Measurements from ENCODE around the gene GLRX2. TPM values are rescaled to one million over a fixed set of nuclear protein-coding genes. Genes with fewer than 3 reads are reported as not detected.

GLRX2 gene
- total and polyA plus RNA-seq, 2 of the 8 experiments (the other 6 are each of a cell fraction or from before 2014, with no cell fraction given), result 4.8 to 13.5 TPM

GRCh38 chr1:193113258-193113991, 8.2 kb upstream of the GLRX2 start:
- Histone ChIP-seq H2AK5ac (ENCODE audit: low read depth, low read length) (no peak overlapping the region), H3K4me3 (ENCODE audit: extremely low read depth in 1 of 4, insufficient read depth in 2 of 4, low read depth in 3 of 4, low read length in 4 of 4) (peak overlapping the region in 1 of 4 experiments; percentile 16; a peak in 1 of 8 replicates), H3K23ac (ENCODE audit: insufficient read length) (no peak overlapping the region), H3K27ac (ENCODE audit: low read depth, low read length) (no peak overlapping the region), H3K79me1 (ENCODE audit: low read depth, low read length) (no peaks in the 10 kb centered on the region), H3K4me1 (replicated peaks in 1 of 4; ENCODE audit: control insufficient read depth in 3 of 4, insufficient read depth in 4 of 4, low read length in 3 of 4) (peaks cover 0 to 17% (median 4%) of the 10 kb centered on the region in 4 experiments; a peak in 5 of 7 replicates), H3K18ac (ENCODE audit: extremely low read depth, low read length) (no peak overlapping the region), H3K27me3 (replicated peaks in 1 of 4; ENCODE audit: control insufficient read depth in 3 of 4, extremely low read depth in 1 of 4, insufficient read depth in 3 of 4, low read length in 3 of 4) (peaks cover 0 to 1% (median 0%) of the 10 kb centered on the region in 4 experiments; a peak in 1 of 7 replicates), H2BK15ac (ENCODE audit: low read length) (no peak overlapping the region), H3K23me2 (ENCODE audit: low read depth, low read length) (no peaks in the 10 kb centered on the region), H3K56ac (replicated peaks; ENCODE audit: insufficient read length, low read depth, low read length) (no peak overlapping the region), H2BK120ac (replicated peaks; ENCODE audit: low read depth, low read length) (no peak overlapping the region), H2BK12ac (ENCODE audit: low read depth, low read length) (0 out of 2 replicates have a peak overlapping the region, but pooled peaks have one; percentile 11), H4K91ac (replicated peaks; ENCODE audit: insufficient read length, low read length) (no peak overlapping the region), H3K9ac (replicated peaks in 1 of 4; ENCODE audit: extremely low read depth in 1 of 4, low read depth in 3 of 4, low read length in 3 of 4) (no peak overlapping the region), H3K9me3 (ENCODE audit: insufficient read depth in 2 of 2, low read depth in 1 of 2, low read length in 1 of 2) (no peaks in the 10 kb centered on the region; a peak in 1 of 4 replicates), H2BK5ac (ENCODE audit: low read depth, low read length) (no peak overlapping the region), H3K4ac (replicated peaks; ENCODE audit: insufficient read length, low read depth, low read length) (no peak overlapping the region), H4K8ac (ENCODE audit: extremely low read depth, insufficient read depth, low read length) (0 out of 2 replicates have a peak overlapping the region, but pooled peaks have one; percentile 59), H2AFZ (ENCODE audit: low read length) (peak overlapping the region; percentile 65), H4K5ac (ENCODE audit: insufficient read length, low read depth, low read length) (no peak overlapping the region), H3K14ac (ENCODE audit: insufficient read length) (no peak overlapping the region), H4K20me1 (replicated peaks in 1 of 2; ENCODE audit: control insufficient read depth in 1 of 2, insufficient read depth in 2 of 2, low read length in 2 of 2) (no peaks in the 10 kb centered on the region), H3K79me2 (ENCODE audit: control insufficient read depth in 1 of 2, insufficient read depth in 2 of 2, low read length in 2 of 2) (no peaks in the 10 kb centered on the region), H3K36me3 (ENCODE audit: control insufficient read depth in 2 of 4, insufficient read depth in 4 of 4, low read length in 3 of 4) (no peaks in the 10 kb centered on the region), H3K4me2 (ENCODE audit: insufficient read depth in 1 of 2, low read depth in 2 of 2, low read length in 2 of 2) (peak overlapping the region in 1 of 2 experiments; percentile 32; a peak in 2 of 4 replicates), H2BK20ac (ENCODE audit: low read length) (no peak overlapping the region)
- WGBS, 2 experiments (ENCODE audit: extremely low coverage in 1 of 2, insufficient coverage in 1 of 2, insufficient read length in 1 of 2, insufficient replicate concordance in 2 of 2, low coverage in 1 of 2, low lambda C conversion rate in 2 of 2, missing lambda C conversion rate in 1 of 2), result 59% methylated on average over 9 of the region's 9 CpGs; no CpG with 5 or more reads in 1 of the 2 experiments
- ChIA-PET CTCF (ENCODE audit: partially characterized antibody) (interaction anchor here (1.4 to 2.0 kb wide), 4 partner anchors 8 to 43 kb away, joined by 5 to 7 read pairs (median 6); partner anchors contain the start of gene CDC73), POLR2A (ENCODE audit: partially characterized antibody) (interaction anchor here (1.3 to 3.0 kb wide), 3 partner anchors 9 to 55 kb away, joined by 3 to 27 read pairs (median 9); partner anchors contain the start of genes CDC73, GLRX2, RO60 and UCHL5)
- FAIRE-seq (peak; percentile 75), DNase-seq (ENCODE audit: low read depth in 1 of 2, low spot score in 2 of 2) (no peak)
- TF ChIP-seq YY1 (IDR thresholded peaks at IDR 0.05; ENCODE audit: low read depth, low read length), result no peak
- no peak for TF ChIP-seq KDM4A (IDR thresholded peaks at IDR 0.05; ENCODE audit: low read depth, low read length, severe bottlenecking)
- no peak for TF ChIP-seq RAD21 (IDR thresholded peaks at IDR 0.05 in 1 of 2, conservative IDR thresholded peaks at IDR 0.05 in 1 of 2; ENCODE audit: low read depth in 2 of 2, low read length in 2 of 2)
- TF ChIP-seq E2F6 (IDR thresholded peaks at IDR 0.05), result no peak; the same call in 1 of the 2 replicates
- no peak for TF ChIP-seq CREB1 (IDR thresholded peaks at IDR 0.05)
- TF ChIP-seq NRF1 (IDR thresholded peaks at IDR 0.05; ENCODE audit: low read depth, low read length), result no peak
